Muscle layer of colon (tissue), 2 donors: ENCODE results near the gene CCRL2.
A peak's percentile ranks its signal among the peaks of the same experiment; 100 is the strongest.
"Not testable (repeated sequence)": the region's sequence is repeated elsewhere in the genome, so short reads cannot be mapped to it uniquely, and the experiment has no call there.

Experiments
- H3K27ac ChIP-seq: one replicate; pipeline ENCODE4 v1.7.0; 2013; ENCODE audit warnings: low read depth, mild to moderate bottlenecking, low read length, moderate library complexity
- H3K27me3 ChIP-seq, 2 donors: one replicate each; pipeline ENCODE4 v1.7.0; 2013; ENCODE audit warnings: low read length in 2 of 2, mild to moderate bottlenecking in 2 of 2; ENCODE audit not compliant: insufficient read depth in 2 of 2, control insufficient read depth in 1 of 2
- H3K36me3 ChIP-seq: one replicate; pipeline ENCODE4 v1.7.0; 2013; ENCODE audit warnings: mild to moderate bottlenecking, low read length; ENCODE audit not compliant: insufficient read depth
- H3K4me1 ChIP-seq: one replicate; pipeline ENCODE4 v1.7.0; 2013; ENCODE audit warnings: mild to moderate bottlenecking, low read length; ENCODE audit not compliant: insufficient read depth
- H3K4me3 ChIP-seq, 2 donors: one replicate each; pipeline ENCODE4 v1.7.0; 2013; ENCODE audit warnings: low read length in 2 of 2, low read depth in 1 of 2, mild to moderate bottlenecking in 1 of 2, moderate library complexity in 1 of 2
- H3K9ac ChIP-seq: one replicate; pipeline ENCODE4 v1.7.0; 2013; ENCODE audit warnings: low read length
- H3K9me3 ChIP-seq: one replicate; pipeline ENCODE4 v1.7.0; 2013; ENCODE audit warnings: mild to moderate bottlenecking, low read length
- donor health status: abdominal sarcoma.
- donor health status: Adenocarcinoma of cecum.

The CCRL2 gene

GRCh38 chr3:46398186-46398955, 8.7 kb upstream of the CCRL2 start:
- no peaks in the 10 kb centered on the region for H3K36me3 ChIP-seq
- H3K27ac ChIP-seq, result no peak overlapping the region
- no peak overlapping the region for H3K4me3 ChIP-seq
- H3K27me3 ChIP-seq, result no peaks in the 10 kb centered on the region
- H3K9ac ChIP-seq, result no peak overlapping the region
- H3K4me1 ChIP-seq, result no peaks in the 10 kb centered on the region
- no peaks in the 10 kb centered on the region for H3K9me3 ChIP-seq

DNA sequence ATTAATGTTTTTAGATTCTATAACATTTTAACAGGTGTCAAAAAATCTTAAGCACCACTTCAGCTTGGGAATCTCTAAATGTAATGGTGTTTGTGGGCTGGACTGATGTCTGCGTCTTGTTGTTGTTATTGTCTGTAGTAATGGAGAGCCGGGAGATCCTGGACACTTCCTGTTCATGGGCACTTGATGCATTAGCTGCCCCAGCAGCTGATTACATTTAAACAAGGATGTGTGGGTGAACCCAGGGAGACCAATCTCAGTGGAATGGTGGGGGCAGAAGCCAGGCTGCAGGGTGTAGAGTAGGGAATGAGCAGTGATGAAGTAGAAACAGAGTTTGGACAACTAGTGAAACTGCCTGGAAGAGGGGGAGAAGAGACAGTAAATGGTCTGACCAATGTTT, 8.0 kb upstream of the CCRL2 start:
- H3K36me3 ChIP-seq, result no peaks in the 10 kb centered on the region
- no peak overlapping the region for H3K9ac ChIP-seq
- no peaks in the 10 kb centered on the region for H3K4me1 ChIP-seq
- no peak overlapping the region for H3K4me3 ChIP-seq
- H3K27ac ChIP-seq, result no peak overlapping the region
- H3K27me3 ChIP-seq, result no peaks in the 10 kb centered on the region
- H3K9me3 ChIP-seq, result no peaks in the 10 kb centered on the region

GRCh38 chr3:46399557-46399956, 7.5 kb upstream of the CCRL2 start:
- Histone ChIP-seq H3K27me3 (no peaks in the 10 kb centered on the region), H3K4me3 (no peak overlapping the region), H3K9me3 (no peaks in the 10 kb centered on the region), H3K9ac (no peak overlapping the region), H3K27ac (no peak overlapping the region), H3K4me1 (no peaks in the 10 kb centered on the region), H3K36me3 (no peaks in the 10 kb centered on the region)

DNA sequence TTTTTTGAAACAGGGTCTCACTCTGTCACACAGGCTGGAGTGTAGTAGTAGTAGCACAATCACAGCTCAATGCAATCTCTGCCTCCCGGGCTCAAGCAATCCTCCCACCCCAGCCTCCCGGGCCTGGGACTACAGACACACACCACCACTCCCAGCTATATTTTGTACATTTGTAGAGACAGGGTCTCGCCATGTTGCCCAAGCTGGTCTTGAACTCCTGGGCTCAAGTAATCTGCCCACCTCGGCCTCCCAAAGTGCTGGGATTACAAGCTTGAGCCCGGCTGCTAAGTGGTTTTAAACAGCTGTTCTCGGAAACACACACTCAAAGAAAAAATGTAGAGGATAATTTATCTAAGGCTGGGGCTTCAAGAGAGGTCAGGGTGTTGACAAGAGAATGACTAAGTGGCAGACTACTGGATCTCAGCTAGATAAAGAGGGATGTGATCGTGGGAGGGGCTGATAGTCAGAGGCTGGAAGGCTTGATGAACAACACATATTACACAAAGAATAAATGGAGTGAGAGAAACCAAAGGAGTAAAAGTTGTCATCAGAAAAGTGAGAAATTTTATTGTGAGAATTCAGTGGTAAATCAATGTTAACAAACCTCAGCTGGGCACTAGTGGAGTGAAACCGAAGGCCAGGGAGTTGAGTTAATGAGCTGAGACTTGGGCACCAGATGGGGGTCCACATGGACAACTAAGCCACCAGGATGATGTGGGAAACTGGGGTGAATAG, 6.9 kb upstream of the CCRL2 start:
- Histone ChIP-seq H3K4me1 (no peaks in the 10 kb centered on the region), H3K36me3 (no peaks in the 10 kb centered on the region), H3K4me3 (no peak overlapping the region), H3K27me3 (no peaks in the 10 kb centered on the region), H3K9ac (no peak overlapping the region), H3K27ac (no peak overlapping the region), H3K9me3 (no peaks in the 10 kb centered on the region)

DNA sequence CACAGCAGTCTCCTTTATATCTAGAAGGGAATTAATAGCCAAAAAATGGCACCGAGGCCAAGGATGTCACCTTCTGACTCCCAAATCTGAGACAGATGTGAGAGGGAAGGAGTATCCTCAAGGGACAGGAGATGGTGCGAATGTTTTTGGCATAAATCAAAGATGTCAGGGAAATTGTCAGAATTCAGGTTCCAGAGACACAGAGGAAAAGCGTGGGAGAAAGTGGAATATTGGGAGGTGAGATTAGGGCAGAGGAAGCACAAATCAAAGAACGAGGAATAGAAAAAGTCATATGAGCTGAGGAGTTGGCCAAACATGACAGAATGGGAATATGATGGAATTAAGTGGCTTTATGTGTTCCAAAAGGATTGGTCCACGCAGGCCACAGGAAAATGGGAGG, 6.2 kb upstream of the CCRL2 start:
- no peaks in the 10 kb centered on the region for H3K4me1 ChIP-seq
- H3K4me3 ChIP-seq, result no peak overlapping the region
- no peaks in the 10 kb centered on the region for H3K27me3 ChIP-seq
- H3K27ac ChIP-seq, result no peak overlapping the region
- H3K9ac ChIP-seq, result no peak overlapping the region
- no peaks in the 10 kb centered on the region for H3K9me3 ChIP-seq
- no peaks in the 10 kb centered on the region for H3K36me3 ChIP-seq

GRCh38 chr3:46401579-46401978, 5.5 kb upstream of the CCRL2 start:
- H3K4me3 ChIP-seq, result no peak overlapping the region
- H3K27me3 ChIP-seq, result no peaks in the 10 kb centered on the region
- H3K9ac ChIP-seq, result no peak overlapping the region
- H3K36me3 ChIP-seq, result no peaks in the 10 kb centered on the region
- no peaks in the 10 kb centered on the region for H3K9me3 ChIP-seq
- H3K27ac ChIP-seq, result no peak overlapping the region
- H3K4me1 ChIP-seq, result no peaks in the 10 kb centered on the region

DNA sequence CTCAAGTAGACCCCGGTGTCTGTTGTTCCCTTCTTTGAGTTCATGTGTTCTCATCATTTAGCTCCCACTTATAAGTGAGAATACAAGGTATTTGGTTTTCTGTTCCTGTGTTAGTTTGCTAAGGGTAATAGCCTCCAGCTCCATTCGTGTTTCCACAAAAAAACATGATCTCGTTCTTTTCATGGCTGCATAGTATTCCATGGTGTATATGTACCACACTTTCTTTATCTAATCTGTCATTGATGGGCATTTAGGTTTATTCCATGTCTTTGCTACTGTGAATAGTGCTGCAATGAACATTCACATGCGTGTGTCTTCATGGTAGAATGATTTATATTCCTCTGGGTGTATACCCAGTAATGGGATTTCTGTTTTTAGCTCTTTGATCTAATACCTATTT, 4.2 kb upstream of the CCRL2 start:
- not testable (repeated sequence) for H3K9me3 ChIP-seq, H3K4me3 ChIP-seq, H3K9ac ChIP-seq, H3K4me1 ChIP-seq, H3K36me3 ChIP-seq, H3K27ac ChIP-seq, H3K27me3 ChIP-seq

DNA sequence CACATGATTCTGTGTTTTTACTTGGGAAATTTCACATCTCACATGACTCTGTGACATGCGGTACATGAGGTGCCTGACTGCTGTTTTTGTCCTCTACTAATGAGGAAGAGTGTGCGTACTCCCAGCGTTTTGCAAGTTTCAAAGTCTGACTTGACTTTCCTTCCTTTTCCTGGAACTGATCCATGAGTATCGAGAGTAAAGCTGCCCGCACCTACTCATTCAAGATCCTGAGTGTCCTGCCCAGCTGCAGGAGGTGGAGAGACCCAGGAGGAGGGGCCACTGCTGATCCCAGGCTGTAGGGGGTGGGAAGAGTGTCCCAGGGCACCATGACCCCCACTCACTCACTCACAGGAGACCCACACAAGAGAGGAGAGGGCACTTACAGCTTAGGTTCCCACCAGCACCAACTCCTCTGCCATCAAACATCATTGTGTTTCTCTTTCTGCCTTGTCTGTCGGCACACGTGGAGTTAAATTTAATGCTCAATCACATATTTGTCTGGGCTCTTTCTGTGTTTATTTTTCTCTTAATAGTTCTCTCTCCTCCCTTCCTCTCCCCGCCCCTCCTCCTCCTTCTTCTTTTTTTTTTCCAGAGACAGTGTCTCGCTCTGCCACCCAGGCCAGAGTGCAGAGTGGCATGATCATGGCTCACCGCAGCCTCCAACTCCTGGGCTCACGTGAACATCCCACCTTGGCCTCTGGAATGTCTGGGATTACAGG, 1.6 kb upstream of the CCRL2 start:
- no peak overlapping the region for H3K4me3 ChIP-seq
- no peak overlapping the region for H3K9ac ChIP-seq
- no peaks in the 10 kb centered on the region for H3K4me1 ChIP-seq
- peak overlapping the region; percentile 52 for H3K27ac ChIP-seq
- H3K27me3 ChIP-seq, result no peaks in the 10 kb centered on the region
- no peaks in the 10 kb centered on the region for H3K36me3 ChIP-seq
- no peaks in the 10 kb centered on the region for H3K9me3 ChIP-seq

DNA sequence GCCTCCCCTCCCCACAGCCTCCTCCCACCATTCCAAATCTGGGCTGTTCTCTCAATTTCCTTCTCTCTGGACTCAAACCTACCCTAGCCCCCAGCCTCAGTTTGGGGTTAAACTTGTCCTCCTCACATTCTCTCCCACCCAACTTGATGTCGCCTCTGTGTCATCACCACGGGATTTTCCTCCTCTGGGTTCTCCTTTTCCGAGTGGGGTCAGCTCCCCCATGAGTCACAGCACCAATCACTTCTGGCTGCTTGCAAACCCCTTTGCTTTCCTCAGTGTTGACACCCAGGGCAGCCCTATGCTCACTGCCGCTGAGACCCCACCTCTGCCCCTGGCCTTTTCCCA, 644 bp upstream of the CCRL2 start:
- no peaks in the 10 kb centered on the region for H3K9me3 ChIP-seq
- no peaks in the 10 kb centered on the region for H3K4me1 ChIP-seq
- H3K36me3 ChIP-seq, result no peaks in the 10 kb centered on the region
- no peak overlapping the region for H3K9ac ChIP-seq
- peak overlapping the region; percentile 1 for H3K27ac ChIP-seq
- no peaks in the 10 kb centered on the region for H3K27me3 ChIP-seq
- no peak overlapping the region for H3K4me3 ChIP-seq

DNA sequence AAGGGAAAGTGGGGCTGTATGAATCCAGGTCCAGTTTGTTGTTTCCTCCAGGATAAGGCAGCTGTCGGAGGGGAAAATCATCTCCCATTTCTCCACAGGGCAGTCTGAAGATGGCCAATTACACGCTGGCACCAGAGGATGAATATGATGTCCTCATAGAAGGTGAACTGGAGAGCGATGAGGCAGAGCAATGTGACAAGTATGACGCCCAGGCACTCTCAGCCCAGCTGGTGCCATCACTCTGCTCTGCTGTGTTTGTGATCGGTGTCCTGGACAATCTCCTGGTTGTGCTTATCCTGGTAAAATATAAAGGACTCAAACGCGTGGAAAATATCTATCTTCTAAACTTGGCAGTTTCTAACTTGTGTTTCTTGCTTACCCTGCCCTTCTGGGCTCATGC, 911 bp downstream of the CCRL2 start:
- Histone ChIP-seq H3K36me3 (no peaks in the 10 kb centered on the region), H3K4me1 (no peaks in the 10 kb centered on the region), H3K9ac (no peak overlapping the region), H3K9me3 (no peaks in the 10 kb centered on the region), H3K27me3 (no peaks in the 10 kb centered on the region), H3K4me3 (no peak overlapping the region), H3K27ac (no peak overlapping the region)

- H3K9me3 ChIP-seq, result no peaks in the 10 kb centered on the region
- H3K27ac ChIP-seq, result no peak overlapping the region
- H3K27me3 ChIP-seq, result no peaks in the 10 kb centered on the region
- no peak overlapping the region for H3K4me3 ChIP-seq
- H3K36me3 ChIP-seq, result no peaks in the 10 kb centered on the region
- no peak overlapping the region for H3K9ac ChIP-seq
- no peaks in the 10 kb centered on the region for H3K4me1 ChIP-seq
Measured at GRCh38 chr3:46408853-46409252, 1.8 kb downstream of the CCRL2 start.
